CD4-positive, CD25-positive, alpha-beta regulatory T cell (primary cell): Measurements from ENCODE around the gene LLGL1. TPM values are rescaled to one million over a fixed set of nuclear protein-coding genes. Genes with fewer than 3 reads are reported as not detected.

Experiments
- ATAC-seq, 2 donors: fragments of 150-1000 bp; cut with Tn5 transposase; one replicate each; pipeline ENCODE4 v1.10.0; 2021; ENCODE audit warnings: low read depth in 2 of 2, moderate number of reproducible peaks in 2 of 2, moderate library complexity in 1 of 2
- DNase-seq, 3 donors: peaks; one replicate each; pipeline versions ENCODE4 v3.0.0 to v3.0.0-alpha.2; 2012 to 2022; ENCODE audit warnings: mixed read lengths in 1 of 3
- H3K27ac ChIP-seq: one replicate; pipeline ENCODE4 v1.7.0; 2013; ENCODE audit warnings: mild to moderate bottlenecking, low read length; ENCODE audit not compliant: insufficient read depth, poor library complexity, severe bottlenecking
- H3K27me3 ChIP-seq: one replicate; pipeline ENCODE4 v1.7.0; 2013; ENCODE audit warnings: low read length; ENCODE audit not compliant: control insufficient read depth, insufficient read depth
- H3K36me3 ChIP-seq: one replicate; pipeline ENCODE4 v1.7.0; 2013; ENCODE audit warnings: mild to moderate bottlenecking, low read length, moderate library complexity; ENCODE audit not compliant: control insufficient read depth, insufficient read depth
- H3K4me1 ChIP-seq: 2 replicates; pipeline ENCODE4 v1.7.0; 2013; ENCODE audit warnings: mild to moderate bottlenecking, low read length; ENCODE audit not compliant: insufficient read depth, control insufficient read depth, poor library complexity, severe bottlenecking
- H3K4me3 ChIP-seq: one replicate; pipeline ENCODE4 v1.7.0; 2013; ENCODE audit warnings: low read depth, mild to moderate bottlenecking, low read length, moderate library complexity
- H3K9me3 ChIP-seq, 2 experiments: 1 replicate in 1 of 2; 2 replicates in 1 of 2; pipeline ENCODE4 v1.7.0; 2013; ENCODE audit warnings: low read length in 2 of 2, mild to moderate bottlenecking in 1 of 2, moderate library complexity in 1 of 2; ENCODE audit not compliant: control insufficient read depth in 2 of 2
- H3K27ac Mint-ChIP-seq, 3 donors: one replicate each; pipeline ENCODE4 v1.8.0; 2020 to 2022; ENCODE audit warnings: mild to moderate bottlenecking in 3 of 3, mixed read lengths in 3 of 3, moderate library complexity in 2 of 3
- H3K27me3 Mint-ChIP-seq: one replicate; pipeline ENCODE4 v1.8.0; 2022; ENCODE audit warnings: mild to moderate bottlenecking, mixed read lengths
- H3K36me3 Mint-ChIP-seq: one replicate; pipeline ENCODE4 v1.8.0; 2020; ENCODE audit warnings: mixed read lengths
- H3K4me1 Mint-ChIP-seq, 4 donors: one replicate each; pipeline ENCODE4 v1.8.0; 2020 to 2022; ENCODE audit warnings: mixed read lengths in 4 of 4, mild to moderate bottlenecking in 1 of 4
- H3K4me3 Mint-ChIP-seq, 4 donors: one replicate each; pipeline ENCODE4 v1.8.0; 2020 to 2022; ENCODE audit warnings: mild to moderate bottlenecking in 4 of 4, mixed read lengths in 4 of 4, moderate library complexity in 3 of 4
- H3K9me3 Mint-ChIP-seq, 7 donors: one replicate each; pipeline ENCODE4 v1.8.0; 2020 to 2022; ENCODE audit warnings: mixed read lengths in 7 of 7, mild to moderate bottlenecking in 3 of 7, moderate library complexity in 2 of 7
- polyA plus RNA-seq, 4 donors: library from polyadenylated mRNA; unstranded; fragments of 300-500 nt; fragmentation: Illumina TruSeq; gene quantifications; one replicate each; pipeline ENCODE4 v1.2.3, GENCODE V29; 2021
- total RNA-seq: library from RNA; stranded (reverse); gene quantifications from one replicate; pipeline ENCODE4 v1.2.3, GENCODE V29; 2022

The LLGL1 gene
- total and polyA plus RNA-seq, 5 donors from 2014 or later: 1.0 to 16.6 (median 2.0) TPM

DNA sequence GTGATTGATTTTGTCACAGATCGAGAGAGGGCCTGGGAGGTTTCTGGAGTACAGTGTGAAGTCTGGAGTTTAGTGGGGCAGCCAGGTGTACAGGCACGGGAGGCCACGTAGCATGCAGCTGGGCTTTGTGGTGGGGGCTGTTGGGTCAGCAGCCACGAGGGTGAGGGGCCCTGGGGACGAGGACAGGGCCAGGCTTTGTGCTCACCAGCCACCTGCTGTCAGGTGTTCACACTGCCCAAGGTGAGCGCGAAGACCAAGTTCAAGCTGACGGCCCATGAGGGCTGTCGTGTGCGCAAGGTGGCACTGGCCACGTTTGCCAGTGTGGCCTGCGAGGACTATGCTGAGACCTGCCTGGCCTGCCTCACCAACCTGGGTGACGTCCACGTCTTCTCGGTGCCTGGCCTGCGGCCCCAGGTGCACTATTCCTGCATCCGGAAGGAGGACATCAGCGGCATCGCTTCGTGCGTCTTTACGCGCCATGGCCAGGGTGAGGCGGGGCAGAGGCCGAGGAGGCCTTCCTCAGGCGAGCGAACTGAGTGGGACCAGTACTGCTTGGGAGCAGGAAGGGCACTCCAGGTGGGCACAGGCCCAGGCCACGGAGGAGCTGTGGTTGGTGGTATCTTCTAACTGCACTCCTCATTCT lies 15.9 kb downstream of the LLGL1 start:
- H3K9me3 ChIP-seq: no peaks in the 10 kb centered on the region

DNA sequence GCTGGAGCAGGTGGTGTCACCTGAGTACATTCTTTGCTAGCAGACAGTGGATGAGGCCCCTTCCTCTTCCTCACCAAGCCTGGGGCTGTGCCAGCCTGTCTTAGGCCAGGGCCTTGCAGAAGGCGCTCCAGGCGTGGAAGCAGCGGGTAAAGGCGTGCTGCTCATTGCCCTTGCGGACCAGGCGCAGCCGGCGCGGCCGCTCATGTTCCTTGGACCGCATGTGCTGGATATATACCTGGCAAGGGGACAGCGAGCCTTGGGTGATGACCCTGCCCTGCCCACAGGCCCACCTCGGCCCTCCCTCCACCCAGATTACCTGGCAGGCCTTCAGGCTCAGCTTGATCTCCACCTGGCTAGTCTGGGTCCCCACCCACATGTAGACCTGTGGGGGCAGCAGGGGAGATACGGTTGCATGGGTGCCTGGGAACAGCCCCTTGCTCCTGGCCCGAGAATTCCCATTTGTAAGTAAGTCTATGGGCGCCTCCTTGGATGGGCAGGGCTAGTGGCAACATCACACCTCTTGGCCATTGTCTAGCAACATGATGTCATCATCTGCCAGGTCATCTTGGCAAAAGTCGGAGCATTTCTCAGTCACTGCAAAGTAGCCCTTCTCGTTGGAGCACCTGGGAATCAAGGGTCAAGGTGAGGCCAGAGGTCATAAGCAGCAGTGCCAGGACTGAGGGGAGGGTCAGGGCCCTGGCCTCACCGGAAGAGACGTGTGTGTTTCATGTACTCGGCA lies 19.8 kb downstream of the LLGL1 start:
- ATAC-seq: no peak
- Mint-ChIP-seq H3K9me3 (no peaks in the 10 kb centered on the region), H3K4me3 (no peak overlapping the region), H3K27ac (peak overlapping the region in 1 of 3 donors; percentile 11), H3K4me1 (peaks cover 0 to 4% (median 2%) of the 10 kb centered on the region in 4 donors), H3K36me3 (peaks cover 9% of the 10 kb centered on the region), H3K27me3 (no peaks in the 10 kb centered on the region)
- no peaks in the 10 kb centered on the region for H3K4me1 ChIP-seq
- no peak overlapping the region for H3K27ac ChIP-seq
- no peaks in the 10 kb centered on the region for H3K9me3 ChIP-seq
- DNase-seq: no peak
- no peak overlapping the region for H3K4me3 ChIP-seq
- H3K36me3 ChIP-seq: peaks cover 45% of the 10 kb centered on the region
- no peaks in the 10 kb centered on the region for H3K27me3 ChIP-seq

More for the DNA sequence above, 15.9 kb downstream of the LLGL1 start:
- no peak overlapping the region for H3K4me3 Mint-ChIP-seq
- H3K36me3 Mint-ChIP-seq: peaks cover 10% of the 10 kb centered on the region
- Histone ChIP-seq H3K4me3 (no peak overlapping the region), H3K27me3 (no peaks in the 10 kb centered on the region), H3K4me1 (no peaks in the 10 kb centered on the region), H3K36me3 (peaks cover 17% of the 10 kb centered on the region), H3K27ac (no peak overlapping the region)
- ATAC-seq: no peak
- H3K4me1 Mint-ChIP-seq: no peaks in the 10 kb centered on the region
- DNase-seq: no peak
- H3K27me3 Mint-ChIP-seq: no peaks in the 10 kb centered on the region
- H3K27ac Mint-ChIP-seq: no peak overlapping the region
- H3K9me3 Mint-ChIP-seq: no peaks in the 10 kb centered on the region

DNA sequence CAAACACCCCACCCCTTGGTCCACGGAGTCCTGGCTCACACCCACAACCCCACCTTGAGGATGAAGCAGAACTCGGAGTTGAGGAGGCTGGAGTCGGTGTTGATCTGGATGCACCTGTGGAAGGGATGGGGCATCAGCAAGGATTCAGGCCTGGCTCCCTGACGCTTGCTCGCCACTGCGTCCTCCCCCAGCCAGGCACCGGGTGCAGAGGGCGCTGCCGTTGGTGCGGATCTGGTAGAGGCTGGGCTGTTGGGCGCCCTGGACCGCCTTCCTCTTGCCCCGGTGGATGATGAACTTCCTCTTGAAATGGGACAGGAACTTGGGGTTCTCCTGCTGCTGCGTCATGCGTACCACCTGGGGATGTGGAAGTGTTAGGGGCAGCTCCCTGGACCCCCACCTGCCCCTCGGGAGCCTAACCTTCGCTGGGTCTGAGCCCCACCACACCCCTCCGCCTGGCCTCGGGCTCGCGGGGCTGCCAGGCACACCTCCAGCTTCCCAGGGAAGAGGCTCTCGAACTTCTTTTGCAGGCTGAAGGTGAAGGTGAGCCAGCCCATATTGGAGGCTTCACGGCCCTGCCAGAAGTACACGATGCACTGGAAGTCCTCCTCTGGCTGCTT lies 20.8 kb downstream of the LLGL1 start:
- Mint-ChIP-seq H3K4me3 (no peak overlapping the region), H3K27ac (no peak overlapping the region), H3K4me1 (peaks cover 0 to 4% (median 2%) of the 10 kb centered on the region in 4 donors), H3K27me3 (no peaks in the 10 kb centered on the region), H3K9me3 (no peaks in the 10 kb centered on the region), H3K36me3 (peaks cover 12% of the 10 kb centered on the region)
- H3K4me1 ChIP-seq: no peaks in the 10 kb centered on the region
- H3K27ac ChIP-seq: no peak overlapping the region
- no peaks in the 10 kb centered on the region for H3K27me3 ChIP-seq
- no peak for ATAC-seq
- H3K9me3 ChIP-seq: no peaks in the 10 kb centered on the region
- DNase-seq: no peak
- H3K36me3 ChIP-seq: peaks cover 55% of the 10 kb centered on the region
- no peak overlapping the region for H3K4me3 ChIP-seq

DNA sequence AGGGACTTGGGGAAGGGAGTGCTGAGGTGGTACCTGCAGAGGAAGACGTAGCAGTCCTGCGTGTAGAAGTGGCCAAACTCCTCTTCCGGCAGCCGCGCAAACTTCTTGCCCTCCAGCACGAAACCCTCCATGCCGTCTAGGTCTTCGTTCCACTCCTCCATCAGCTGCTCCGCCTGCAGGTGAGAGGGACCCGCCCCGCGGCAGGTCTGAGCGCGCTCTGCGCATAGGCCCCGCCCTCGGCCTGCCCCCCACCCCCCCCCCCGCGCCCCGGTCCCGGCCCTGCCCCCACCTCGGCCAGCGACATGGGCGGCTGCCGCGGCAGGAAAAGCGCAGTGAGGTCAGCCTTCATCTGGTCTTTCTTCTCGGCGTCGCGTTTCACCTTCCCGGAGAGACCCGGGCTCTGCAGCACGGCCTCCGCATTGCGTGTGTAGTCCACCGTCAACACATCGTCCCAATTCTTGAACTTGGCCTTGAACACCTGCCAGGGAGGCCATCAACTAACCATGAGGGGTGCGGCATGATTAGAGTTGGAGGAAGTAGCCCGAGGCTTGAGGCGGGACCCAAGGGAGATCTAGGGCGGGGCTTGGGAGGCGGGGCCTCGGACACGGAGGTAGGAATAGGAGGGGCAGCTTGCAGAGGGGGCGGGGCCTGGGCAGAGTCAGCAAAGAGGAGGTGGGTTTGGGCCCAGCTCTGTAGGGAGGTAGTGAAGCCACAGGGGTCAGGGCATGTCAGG lies 21.6 kb downstream of the LLGL1 start:
- H3K4me3 Mint-ChIP-seq: no peak overlapping the region
- Histone ChIP-seq H3K27me3 (no peaks in the 10 kb centered on the region), H3K27ac (no peak overlapping the region), H3K4me3 (no peak overlapping the region), H3K36me3 (peaks cover 63% of the 10 kb centered on the region), H3K4me1 (no peaks in the 10 kb centered on the region), H3K9me3 (no peaks in the 10 kb centered on the region)
- H3K4me1 Mint-ChIP-seq: peaks cover 0 to 4% (median 2%) of the 10 kb centered on the region in 4 donors
- H3K27me3 Mint-ChIP-seq: no peaks in the 10 kb centered on the region
- peaks cover 12% of the 10 kb centered on the region for H3K36me3 Mint-ChIP-seq
- peak overlapping the region in 1 of 3 donors; percentile 42 for H3K27ac Mint-ChIP-seq
- ATAC-seq: no peak
- DNase-seq: peak in 1 of 3 donors; percentile 30
- H3K9me3 Mint-ChIP-seq: no peaks in the 10 kb centered on the region

DNA sequence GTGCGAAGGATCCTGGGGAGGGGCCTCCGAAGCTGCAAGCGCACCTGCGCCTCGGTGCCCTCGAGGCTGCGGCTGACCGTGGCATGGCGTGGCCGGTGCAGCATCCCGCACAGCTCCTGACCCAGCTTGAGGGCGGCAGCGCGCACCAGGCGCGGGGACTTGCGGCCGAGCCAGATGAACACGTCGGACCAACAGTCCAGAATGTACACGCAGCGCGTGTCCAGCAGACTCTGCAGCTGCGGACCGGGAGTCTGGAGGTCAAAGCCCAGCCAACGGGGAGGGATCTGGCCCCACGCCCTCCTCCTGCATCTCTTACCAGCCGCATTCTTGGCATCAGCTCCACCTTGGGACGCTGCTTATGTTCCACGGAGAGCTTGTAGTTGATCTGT lies 22.2 kb downstream of the LLGL1 start:
- Histone ChIP-seq H3K36me3 (peaks cover 68% of the 10 kb centered on the region), H3K4me3 (no peak overlapping the region), H3K27me3 (no peaks in the 10 kb centered on the region), H3K27ac (no peak overlapping the region), H3K4me1 (no peaks in the 10 kb centered on the region), H3K9me3 (no peaks in the 10 kb centered on the region)
- no peaks in the 10 kb centered on the region for H3K9me3 Mint-ChIP-seq
- DNase-seq: no peak
- no peak for ATAC-seq
- no peak overlapping the region for H3K27ac Mint-ChIP-seq
- H3K36me3 Mint-ChIP-seq: peaks cover 12% of the 10 kb centered on the region
- H3K27me3 Mint-ChIP-seq: no peaks in the 10 kb centered on the region
- H3K4me1 Mint-ChIP-seq: peaks cover 0 to 4% (median 2%) of the 10 kb centered on the region in 4 donors
- H3K4me3 Mint-ChIP-seq: no peak overlapping the region

DNA sequence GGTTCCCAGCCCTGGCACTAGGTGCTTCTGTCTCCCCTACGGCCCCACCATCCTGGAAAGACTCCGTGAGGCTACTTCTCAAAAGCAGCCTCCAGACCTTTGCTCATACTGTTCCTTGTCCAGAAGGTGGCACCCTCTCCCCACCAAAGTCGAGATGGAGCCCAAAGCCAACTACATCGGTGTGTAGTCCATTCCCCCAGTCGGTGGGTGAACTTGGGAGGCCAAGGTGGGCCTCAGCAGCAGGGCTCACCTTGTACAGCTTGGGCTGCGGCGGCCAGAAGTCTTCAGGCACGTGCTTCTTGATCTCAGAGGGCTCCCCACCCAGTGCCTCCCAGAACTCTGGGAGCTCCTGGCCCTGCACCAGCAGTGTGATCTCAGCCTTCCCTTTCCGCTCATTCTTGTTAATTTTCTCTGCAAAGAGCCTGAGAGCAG lies 22.9 kb downstream of the LLGL1 start:
- Histone ChIP-seq H3K27me3 (no peaks in the 10 kb centered on the region), H3K36me3 (peaks cover 73% of the 10 kb centered on the region), H3K27ac (no peak overlapping the region), H3K9me3 (no peaks in the 10 kb centered on the region), H3K4me3 (no peak overlapping the region), H3K4me1 (no peaks in the 10 kb centered on the region)
- H3K27ac Mint-ChIP-seq: peak overlapping the region in 2 of 3 donors; percentile 30 to 42
- H3K27me3 Mint-ChIP-seq: no peaks in the 10 kb centered on the region
- peak; percentile 59 for ATAC-seq
- H3K9me3 Mint-ChIP-seq: no peaks in the 10 kb centered on the region
- peaks cover 12% of the 10 kb centered on the region for H3K36me3 Mint-ChIP-seq
- DNase-seq: peak; percentile 52 to 74 (median 71)
- H3K4me3 Mint-ChIP-seq: no peak overlapping the region
- peaks cover 0 to 4% (median 2%) of the 10 kb centered on the region in 4 donors for H3K4me1 Mint-ChIP-seq

DNA sequence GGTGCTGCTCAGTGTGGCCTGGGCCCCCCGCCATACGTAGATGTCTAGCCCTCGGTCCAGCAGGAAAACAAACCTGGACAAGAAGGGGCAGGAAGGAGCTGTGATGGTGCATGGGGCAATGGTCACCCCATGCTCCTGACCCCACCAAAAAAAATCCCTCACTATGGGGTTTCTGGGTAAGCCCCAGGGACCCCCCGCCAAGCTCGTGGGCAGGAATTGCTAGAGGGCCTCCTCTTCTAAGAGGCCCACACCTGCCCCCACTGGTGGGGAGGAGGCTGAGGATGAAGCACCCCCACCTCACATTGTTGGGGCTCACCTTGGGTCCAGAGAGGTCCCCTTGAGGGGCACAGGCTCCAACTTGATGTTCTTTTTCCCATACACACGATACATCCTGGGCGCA lies 23.4 kb downstream of the LLGL1 start:
- peaks cover 0 to 4% (median 2%) of the 10 kb centered on the region in 4 donors for H3K4me1 Mint-ChIP-seq
- peaks cover 78% of the 10 kb centered on the region for H3K36me3 ChIP-seq
- no peaks in the 10 kb centered on the region for H3K9me3 ChIP-seq
- H3K4me1 ChIP-seq: no peaks in the 10 kb centered on the region
- peaks cover 12% of the 10 kb centered on the region for H3K36me3 Mint-ChIP-seq
- no peaks in the 10 kb centered on the region for H3K27me3 Mint-ChIP-seq
- no peak overlapping the region for H3K4me3 ChIP-seq
- ATAC-seq: no peak
- DNase-seq: no peak
- H3K27ac ChIP-seq: no peak overlapping the region
- H3K27ac Mint-ChIP-seq: peak overlapping the region in 1 of 3 donors; percentile 30
- H3K9me3 Mint-ChIP-seq: no peaks in the 10 kb centered on the region
- H3K27me3 ChIP-seq: no peaks in the 10 kb centered on the region
- no peak overlapping the region for H3K4me3 Mint-ChIP-seq
